HG03521 (cell line): ENCODE results near the gene THAP4.

Source experiments
- ATAC-seq: cut with Tn5 transposase; IDR thresholded peaks from one replicate; pipeline ENCODE4 v1.9.1; 2021; ENCODE audit warnings: mild to moderate bottlenecking, moderate library complexity; ENCODE audit not compliant: unreplicated experiment

The THAP4 gene

DNA sequence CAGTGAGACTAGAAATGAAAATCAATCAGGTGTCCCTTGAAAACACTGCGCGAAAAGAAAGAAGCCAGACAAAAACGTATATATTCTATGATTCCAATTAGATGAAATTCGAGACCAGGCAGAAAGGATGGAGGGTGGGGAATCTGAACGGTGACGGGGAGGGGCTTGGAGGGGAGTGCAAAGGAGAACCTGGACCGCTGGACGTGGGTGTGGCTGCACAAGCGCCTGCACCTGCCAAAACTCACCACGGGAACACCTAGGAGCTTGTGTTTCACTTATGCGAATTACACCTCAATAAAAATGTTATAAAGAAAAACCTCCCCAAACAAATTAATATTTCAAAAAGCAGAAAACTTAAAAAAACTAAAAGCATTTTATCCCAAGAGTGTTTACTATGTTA, 21.9 kb downstream of the THAP4 start:
- ATAC-seq = no peak

GRCh38 chr2:241613017-241613780, 23.8 kb downstream of the THAP4 start:
- no peak for ATAC-seq

DNA sequence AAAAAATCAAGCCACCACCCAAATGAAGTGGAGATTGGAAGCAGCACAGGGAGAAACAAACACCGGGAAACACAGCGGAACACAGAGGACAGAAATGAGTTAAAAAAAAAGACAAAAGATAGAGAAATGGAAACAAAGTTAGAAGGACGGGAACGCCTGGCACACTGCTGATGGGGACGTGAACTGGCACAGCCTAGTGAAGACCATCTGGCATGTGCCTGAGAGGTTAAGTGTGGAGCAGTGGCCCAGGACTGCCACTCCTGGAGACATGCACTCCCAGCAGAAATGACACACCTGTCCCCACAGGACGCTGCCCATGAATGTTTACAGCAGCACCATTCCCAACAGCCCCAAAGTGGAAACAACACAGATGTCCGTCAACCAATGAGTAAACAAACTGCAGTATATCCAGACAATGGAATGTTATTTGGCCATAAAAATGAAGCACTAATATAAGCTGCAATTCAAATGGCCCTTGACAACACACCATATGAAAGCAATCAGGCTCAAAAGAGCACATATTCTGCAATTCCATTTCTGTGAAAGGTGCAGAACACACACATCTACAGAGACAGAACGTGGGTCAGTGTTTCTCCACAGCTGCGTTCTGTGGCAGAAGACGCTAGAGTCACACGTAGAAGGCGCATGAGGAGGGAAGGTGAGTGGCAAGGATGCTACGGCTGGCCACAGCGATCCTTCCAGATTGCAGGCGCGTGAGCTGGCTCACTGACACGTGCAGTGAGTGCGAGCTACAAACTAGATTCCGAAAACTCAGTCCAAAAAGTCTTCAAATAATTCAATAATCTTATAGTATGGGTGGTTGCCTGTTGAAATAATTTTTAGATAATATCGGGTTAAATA, 24.6 kb downstream of the THAP4 start:
- ATAC-seq = no peak

GRCh38 chr2:241611062-241611461, 25.9 kb downstream of the THAP4 start:
- ATAC-seq = no peak

DNA sequence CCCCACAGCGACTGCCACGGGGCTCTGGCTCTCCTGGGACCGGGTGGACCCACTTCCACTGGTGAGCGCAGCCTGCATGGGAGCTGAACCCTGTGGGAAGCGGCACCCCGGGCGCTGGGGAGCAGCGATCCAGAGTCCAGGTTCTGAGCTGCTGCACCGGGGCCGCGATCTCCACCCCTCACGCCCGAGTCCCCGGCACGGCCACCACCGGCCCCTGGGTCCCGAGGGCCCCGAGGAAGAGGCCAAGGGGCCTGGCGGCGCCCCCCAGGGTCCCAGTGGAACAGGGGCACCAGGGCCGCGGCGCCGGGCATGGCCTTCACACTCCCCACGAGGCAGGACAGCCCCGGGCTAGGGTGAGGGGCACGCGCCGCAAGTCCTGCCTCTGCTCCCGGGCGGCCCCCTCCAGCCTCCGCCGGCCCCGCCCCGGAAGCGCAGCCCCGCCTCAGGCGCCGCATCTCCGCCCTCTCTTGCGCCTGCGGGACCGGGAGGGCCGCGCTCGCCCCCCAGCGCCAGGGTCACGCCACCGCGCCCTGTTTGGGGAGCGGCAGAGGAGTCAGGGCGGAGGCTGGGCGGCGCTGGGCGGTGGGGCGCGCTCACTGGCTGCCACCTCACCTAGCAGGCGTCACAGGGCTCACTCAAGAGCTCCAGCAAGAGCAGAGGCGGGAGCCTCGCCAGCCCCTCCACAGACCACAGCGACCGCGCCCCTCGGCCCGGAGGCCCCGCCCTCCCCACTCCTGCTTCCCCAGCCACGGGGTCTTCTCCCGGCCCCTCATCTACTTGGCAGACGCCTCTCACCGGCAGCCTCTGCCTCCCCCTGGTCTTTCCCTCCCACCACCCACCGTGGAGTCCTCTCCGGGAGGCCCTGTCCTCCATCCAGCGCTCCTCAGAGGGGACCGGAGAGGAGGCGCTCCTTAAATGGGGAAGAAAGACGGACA, 26.8 kb downstream of the THAP4 start:
- ATAC-seq = peak; percentile 91

GRCh38 chr2:241608881-241609280, 28.1 kb downstream of the THAP4 start:
- no peak for ATAC-seq

DNA sequence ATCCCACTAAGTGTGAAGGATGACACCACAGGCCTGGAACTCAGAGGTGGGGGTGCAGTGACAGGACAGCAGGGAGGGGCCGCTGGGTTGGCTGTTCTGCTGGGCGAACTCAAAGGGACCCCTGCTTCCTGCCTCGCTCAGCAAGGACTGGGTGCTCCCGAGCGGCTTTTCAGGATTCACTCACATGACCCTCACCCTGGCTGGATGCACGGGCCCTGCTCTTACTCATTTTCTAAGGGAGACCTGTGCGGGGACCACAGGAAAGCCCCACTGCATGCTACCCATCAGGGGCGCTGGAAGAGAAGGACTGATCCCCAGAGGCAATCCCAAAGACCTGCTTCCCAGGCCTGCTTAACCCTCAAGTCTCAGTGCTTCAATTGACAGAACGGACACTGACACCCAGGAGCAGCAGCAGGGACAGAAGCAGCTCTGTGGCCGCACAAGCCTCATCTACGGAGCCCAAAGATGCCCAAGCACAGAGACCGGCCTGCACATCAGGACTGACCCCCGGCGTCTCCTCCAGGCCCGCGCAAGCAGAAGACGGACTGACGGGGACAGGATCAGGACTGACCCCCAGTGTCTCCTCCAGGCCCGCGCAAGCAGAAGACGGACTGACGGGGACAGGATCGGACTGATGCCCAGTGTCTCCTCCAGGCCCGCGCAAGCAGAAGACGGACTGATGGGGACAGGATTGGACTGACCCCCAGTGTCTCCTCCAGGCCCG, 29.6 kb downstream of the THAP4 start:
- no peak for ATAC-seq

GRCh38 chr2:241606186-241606585, 30.8 kb downstream of the THAP4 start:
- no peak for ATAC-seq

DNA sequence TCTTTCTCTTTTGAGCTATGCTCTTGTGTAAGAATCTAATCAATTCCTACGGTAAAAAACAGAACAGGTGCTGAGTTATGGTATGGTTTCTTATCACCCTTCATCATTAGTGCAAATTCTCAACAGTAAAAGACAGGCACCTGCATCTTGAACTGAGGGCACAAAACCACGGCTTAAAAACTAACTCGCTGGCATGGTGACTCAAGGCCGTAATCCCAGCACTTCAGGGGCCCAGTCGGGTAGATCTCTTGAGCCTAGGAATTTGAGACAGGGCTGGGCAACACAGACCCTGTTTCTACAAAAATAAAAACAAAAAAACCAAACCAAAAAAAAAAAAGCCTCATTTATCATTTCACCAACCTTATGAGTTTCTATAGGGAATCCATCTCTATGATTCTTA, 33.3 kb downstream of the THAP4 start:
- no peak for ATAC-seq

DNA sequence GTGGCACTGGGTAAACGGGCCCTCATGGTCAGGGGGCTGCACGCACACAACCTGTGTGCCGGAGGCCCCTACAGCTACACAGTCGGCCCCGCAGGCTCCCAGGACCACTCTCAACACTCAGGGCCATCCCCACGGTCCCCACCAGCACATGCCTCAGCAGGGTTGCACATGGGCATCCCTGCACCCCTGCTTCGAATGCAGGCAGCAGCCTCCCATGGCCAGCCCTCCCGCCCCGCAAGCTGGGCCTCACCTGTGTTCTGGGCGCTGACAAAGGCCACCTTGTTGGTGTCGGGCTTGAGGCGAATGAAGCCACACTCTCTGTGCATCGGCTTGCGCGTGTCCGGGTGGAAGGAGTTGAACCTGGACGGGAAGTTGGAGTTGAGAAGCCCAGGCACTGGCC, 34.2 kb downstream of the THAP4 start:
- no peak for ATAC-seq

DNA sequence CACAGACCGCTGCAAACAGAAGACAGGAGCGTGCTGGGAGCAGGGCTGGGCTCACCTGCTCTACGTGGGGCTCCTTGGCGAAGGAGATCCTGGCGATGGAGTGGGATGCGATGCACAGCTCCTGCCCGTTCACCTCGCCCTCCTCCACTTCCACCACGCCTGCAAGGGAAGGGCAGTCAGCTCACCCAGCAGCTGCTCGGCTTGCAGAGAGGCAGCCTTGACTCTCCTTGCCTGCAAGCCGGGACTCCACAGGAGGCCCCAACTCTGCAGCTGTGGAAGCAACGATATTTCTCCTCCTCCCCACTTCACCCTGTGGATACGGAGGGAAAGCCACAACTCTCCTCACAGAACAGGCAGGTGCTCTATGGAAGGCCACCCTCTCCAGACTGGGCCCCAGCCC, 35.1 kb downstream of the THAP4 start:
- no peak for ATAC-seq

DNA sequence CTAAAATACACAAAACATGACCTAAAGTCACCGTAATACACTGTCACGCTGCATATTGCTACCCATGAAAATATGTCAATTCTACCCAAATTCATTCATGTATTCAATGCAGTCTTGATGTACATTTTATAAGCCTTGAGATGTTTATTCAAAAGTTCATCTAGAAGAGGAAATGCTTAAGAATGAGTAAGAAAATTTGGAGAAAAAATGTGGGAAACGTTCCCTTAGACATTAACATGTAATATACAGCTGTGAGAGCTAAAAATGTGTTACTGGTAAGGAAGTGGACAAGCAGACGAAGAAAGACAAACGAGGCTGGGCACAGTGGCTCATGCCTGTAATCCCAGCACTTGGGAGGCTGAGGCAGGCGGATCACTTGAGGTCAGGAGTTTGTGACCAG, 37.3 kb downstream of the THAP4 start:
- ATAC-seq = no peak

- ATAC-seq = no peak
These were observed 38.5 kb downstream of the THAP4 start for GRCh38 chr2:241598487-241598886.

GRCh38 chr2:241598061-241598460, 38.9 kb downstream of the THAP4 start:
- ATAC-seq = no peak

DNA sequence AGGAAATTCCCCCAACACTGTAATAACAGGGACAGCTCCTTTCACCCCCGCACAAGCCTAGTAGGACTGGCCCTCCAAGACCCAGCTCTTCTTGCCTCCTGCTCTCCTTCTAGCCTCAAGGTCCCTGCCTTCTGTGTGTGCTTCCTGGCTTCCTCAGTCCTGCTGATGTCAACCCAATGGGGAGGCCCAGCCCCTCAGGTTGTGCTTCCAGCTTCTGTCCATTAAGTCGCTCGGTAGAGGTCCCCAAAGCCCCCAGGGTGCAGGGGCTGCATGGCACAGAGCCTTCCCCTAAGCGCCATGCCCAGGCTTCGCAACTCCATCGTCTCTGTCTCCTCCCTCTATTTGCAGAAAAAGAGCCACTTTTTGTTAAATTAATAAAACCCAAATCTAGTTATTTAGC, 39.4 kb downstream of the THAP4 start:
- ATAC-seq = no peak

DNA sequence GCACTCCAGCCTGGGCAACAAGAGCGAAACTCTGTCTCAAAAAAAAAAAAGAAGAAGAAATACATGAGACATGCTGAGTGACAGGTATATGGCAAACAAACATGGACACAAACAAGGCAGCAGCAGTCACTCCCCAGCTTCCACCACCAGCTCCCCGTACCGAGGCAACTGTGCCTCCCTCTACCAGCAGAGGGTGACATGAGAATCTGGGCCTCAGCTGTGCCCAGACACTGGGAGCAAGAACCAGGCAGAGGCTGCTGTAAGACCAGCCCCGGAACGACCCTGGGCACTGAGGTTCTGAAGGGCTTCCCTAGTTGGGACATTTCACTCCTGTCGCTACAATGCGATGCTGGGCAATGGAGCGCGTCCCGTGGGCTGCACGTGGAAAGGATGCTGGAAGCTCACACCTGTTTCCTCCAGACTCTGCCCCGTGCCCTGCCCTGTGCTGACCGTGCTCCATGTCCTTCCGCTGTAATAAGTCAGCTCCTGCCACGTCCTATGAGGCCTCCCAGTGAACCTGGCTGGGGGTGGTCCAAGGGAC, 41.3 kb downstream of the THAP4 start:
- no peak for ATAC-seq

- no peak for ATAC-seq
These were observed 43.7 kb downstream of the THAP4 start for GRCh38 chr2:241593271-241593670.

GRCh38 chr2:241592126-241592845, 44.7 kb downstream of the THAP4 start:
- ATAC-seq = no peak
